ENCODE data around the gene HYAL1.
A peak's percentile ranks its signal among the peaks of the same experiment; 100 is the strongest.

The HYAL1 gene

DNA sequence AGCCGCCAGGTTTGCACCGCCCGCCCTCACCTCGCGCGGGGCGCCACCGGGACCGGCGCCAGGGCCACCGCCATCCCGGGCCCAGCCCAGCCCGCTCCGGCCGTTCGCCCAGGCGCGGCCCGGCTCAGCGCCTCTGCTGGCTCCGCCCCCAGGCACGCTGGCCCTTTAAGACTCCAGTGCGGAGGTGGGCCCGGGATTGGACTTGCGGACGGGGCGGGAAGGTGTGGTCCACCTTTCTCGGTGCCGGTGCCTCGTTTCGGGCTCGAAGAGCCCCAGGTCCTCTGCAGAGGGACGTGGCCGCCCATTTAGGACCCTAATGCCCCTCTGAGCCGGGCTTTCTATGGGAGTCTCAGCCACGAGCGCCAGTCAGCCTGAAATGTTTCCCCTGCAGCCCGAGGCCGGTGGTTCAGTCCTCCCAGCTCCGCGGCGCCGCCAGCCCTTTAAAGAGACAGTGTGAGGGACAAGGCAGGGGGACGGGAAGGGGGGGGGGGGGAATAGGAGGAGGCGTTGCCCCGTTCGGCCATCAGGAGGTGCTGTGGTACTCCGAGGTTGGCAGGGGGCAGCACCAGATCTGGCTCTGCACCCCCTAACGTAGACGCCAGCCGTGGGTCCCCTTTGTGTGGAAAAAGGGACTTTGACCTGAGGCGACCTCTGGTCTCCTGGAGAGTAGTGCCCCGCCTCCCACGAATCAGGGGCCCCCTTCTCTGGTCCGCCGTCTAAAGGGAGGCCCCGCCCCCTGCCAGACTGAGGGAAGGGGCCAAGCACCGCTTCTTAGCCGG lies 18.2 kb upstream of the HYAL1 start:
- Histone ChIP-seq H3K4me1 (ENCODE audit: control insufficient read depth, insufficient read depth, low read length) (peaks cover 7% of the 10 kb centered on the region; the same call in 1 of the 2 replicates), H3K36me3 (ENCODE audit: control insufficient read depth in 2 of 2, insufficient read depth in 1 of 2, low read length in 2 of 2) (peaks cover under 1 to 63% of the 10 kb centered on the region in 2 experiments; a peak in 2 of 3 replicates), H3K4me3 (ENCODE audit: low read depth, low read length) (peak overlapping the region; percentile 62), H3K9me3 (ENCODE audit: control insufficient read depth, insufficient read depth, low read depth, low read length) (no peaks in the 10 kb centered on the region), H3K27ac (ENCODE audit: extremely low read depth, low read depth, low read length) (peak overlapping the region; percentile 95)
- POLR2A ChIA-PET, result interaction anchor here (0.6 to 3.2 kb wide), 10 partner anchors 10 to 371 kb away, joined by 3 to 17 read pairs (median 4); partner anchors contain the start of genes CYB561D2, HYAL3, IFRD2 and NAA80
- CTCF ChIA-PET, result interaction anchor here (0.5 to 1.7 kb wide), 9 partner anchors 12 to 1494 kb away, joined by 3 to 7 read pairs (median 3); partner anchors contain the start of genes HYAL3 and NAA80
- TF ChIP-seq ZNF366 (tag by site-specific recombination; conservative IDR thresholded peaks at IDR 0.05), result no peak
- TF ChIP-seq HOXC10 (CRISPR knock-in tag; IDR thresholded peaks at IDR 0.05), result no peak
- no peak for TF ChIP-seq ZNF223 (tag by site-specific recombination; IDR thresholded peaks at IDR 0.05)
- no peak for TF ChIP-seq ZNF529 (tag by site-specific recombination; IDR thresholded peaks at IDR 0.05; ENCODE audit: insufficient replicate concordance)
- TF ChIP-seq ZNF548 (tag by site-specific recombination; IDR thresholded peaks at IDR 0.05), result no peak
- no peak for TF ChIP-seq ZNF473 (tag by site-specific recombination; IDR thresholded peaks at IDR 0.05)
- TF ChIP-seq ZNF48 (tag by site-specific recombination; IDR thresholded peaks at IDR 0.05), result no peak
- 0 out of 2 replicates have a peak, but pooled peaks have one; percentile 24 for TF ChIP-seq ZNF561 (tag by site-specific recombination; IDR thresholded peaks at IDR 0.05; ENCODE audit: borderline replicate concordance)
- no peak for TF ChIP-seq ZNF623 (tag by site-specific recombination; IDR thresholded peaks at IDR 0.05)
- TF ChIP-seq ZNF155 (tag by site-specific recombination; IDR thresholded peaks at IDR 0.05), result no peak
- TF ChIP-seq ZNF660 (tag by site-specific recombination; IDR thresholded peaks at IDR 0.05), result no peak
- TF ChIP-seq ZNF677 (tag by site-specific recombination; IDR thresholded peaks at IDR 0.05), result no peak
- no peak for TF ChIP-seq ZNF768 (tag by site-specific recombination; IDR thresholded peaks at IDR 0.05)
- TF ChIP-seq, protein P1, sequence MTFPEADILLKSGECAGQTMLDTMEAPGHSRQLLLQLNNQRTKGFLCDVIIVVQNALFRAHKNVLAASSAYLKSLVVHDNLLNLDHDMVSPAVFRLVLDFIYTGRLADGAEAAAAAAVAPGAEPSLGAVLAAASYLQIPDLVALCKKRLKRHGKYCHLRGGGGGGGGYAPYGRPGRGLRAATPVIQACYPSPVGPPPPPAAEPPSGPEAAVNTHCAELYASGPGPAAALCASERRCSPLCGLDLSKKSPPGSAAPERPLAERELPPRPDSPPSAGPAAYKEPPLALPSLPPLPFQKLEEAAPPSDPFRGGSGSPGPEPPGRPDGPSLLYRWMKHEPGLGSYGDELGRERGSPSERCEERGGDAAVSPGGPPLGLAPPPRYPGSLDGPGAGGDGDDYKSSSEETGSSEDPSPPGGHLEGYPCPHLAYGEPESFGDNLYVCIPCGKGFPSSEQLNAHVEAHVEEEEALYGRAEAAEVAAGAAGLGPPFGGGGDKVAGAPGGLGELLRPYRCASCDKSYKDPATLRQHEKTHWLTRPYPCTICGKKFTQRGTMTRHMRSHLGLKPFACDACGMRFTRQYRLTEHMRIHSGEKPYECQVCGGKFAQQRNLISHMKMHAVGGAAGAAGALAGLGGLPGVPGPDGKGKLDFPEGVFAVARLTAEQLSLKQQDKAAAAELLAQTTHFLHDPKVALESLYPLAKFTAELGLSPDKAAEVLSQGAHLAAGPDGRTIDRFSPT (tag by site-specific recombination; IDR thresholded peaks at IDR 0.05), result no peak
- peak; percentile 86 for TF ChIP-seq ZBTB7A (tag by site-specific recombination; IDR thresholded peaks at IDR 0.05; ENCODE audit: low read depth)
- TF ChIP-seq, protein P2, sequence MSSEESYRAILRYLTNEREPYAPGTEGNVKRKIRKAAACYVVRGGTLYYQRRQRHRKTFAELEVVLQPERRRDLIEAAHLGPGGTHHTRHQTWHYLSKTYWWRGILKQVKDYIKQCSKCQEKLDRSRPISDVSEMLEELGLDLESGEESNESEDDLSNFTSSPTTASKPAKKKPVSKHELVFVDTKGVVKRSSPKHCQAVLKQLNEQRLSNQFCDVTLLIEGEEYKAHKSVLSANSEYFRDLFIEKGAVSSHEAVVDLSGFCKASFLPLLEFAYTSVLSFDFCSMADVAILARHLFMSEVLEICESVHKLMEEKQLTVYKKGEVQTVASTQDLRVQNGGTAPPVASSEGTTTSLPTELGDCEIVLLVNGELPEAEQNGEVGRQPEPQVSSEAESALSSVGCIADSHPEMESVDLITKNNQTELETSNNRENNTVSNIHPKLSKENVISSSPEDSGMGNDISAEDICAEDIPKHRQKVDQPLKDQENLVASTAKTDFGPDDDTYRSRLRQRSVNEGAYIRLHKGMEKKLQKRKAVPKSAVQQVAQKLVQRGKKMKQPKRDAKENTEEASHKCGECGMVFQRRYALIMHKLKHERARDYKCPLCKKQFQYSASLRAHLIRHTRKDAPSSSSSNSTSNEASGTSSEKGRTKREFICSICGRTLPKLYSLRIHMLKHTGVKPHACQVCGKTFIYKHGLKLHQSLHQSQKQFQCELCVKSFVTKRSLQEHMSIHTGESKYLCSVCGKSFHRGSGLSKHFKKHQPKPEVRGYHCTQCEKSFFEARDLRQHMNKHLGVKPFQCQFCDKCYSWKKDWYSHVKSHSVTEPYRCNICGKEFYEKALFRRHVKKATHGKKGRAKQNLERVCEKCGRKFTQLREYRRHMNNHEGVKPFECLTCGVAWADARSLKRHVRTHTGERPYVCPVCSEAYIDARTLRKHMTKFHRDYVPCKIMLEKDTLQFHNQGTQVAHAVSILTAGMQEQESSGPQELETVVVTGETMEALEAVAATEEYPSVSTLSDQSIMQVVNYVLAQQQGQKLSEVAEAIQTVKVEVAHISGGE (tag by site-specific recombination; conservative IDR thresholded peaks at IDR 0.05; ENCODE audit: low read depth), result no peak
- no peak for TF ChIP-seq ZNF174 (tag by site-specific recombination; IDR thresholded peaks at IDR 0.05)
- no peak for TF ChIP-seq ZNF350 (tag by site-specific recombination; IDR thresholded peaks at IDR 0.05)
- TF ChIP-seq ZNF248 (tag by site-specific recombination; IDR thresholded peaks at IDR 0.05), result no peak
- TF ChIP-seq ZNF777 (tag by site-specific recombination; IDR thresholded peaks at IDR 0.05; ENCODE audit: borderline replicate concordance), result no peak
- TF ChIP-seq, protein P3, sequence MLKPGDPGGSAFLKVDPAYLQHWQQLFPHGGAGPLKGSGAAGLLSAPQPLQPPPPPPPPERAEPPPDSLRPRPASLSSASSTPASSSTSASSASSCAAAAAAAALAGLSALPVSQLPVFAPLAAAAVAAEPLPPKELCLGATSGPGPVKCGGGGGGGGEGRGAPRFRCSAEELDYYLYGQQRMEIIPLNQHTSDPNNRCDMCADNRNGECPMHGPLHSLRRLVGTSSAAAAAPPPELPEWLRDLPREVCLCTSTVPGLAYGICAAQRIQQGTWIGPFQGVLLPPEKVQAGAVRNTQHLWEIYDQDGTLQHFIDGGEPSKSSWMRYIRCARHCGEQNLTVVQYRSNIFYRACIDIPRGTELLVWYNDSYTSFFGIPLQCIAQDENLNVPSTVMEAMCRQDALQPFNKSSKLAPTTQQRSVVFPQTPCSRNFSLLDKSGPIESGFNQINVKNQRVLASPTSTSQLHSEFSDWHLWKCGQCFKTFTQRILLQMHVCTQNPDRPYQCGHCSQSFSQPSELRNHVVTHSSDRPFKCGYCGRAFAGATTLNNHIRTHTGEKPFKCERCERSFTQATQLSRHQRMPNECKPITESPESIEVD (tag by site-specific recombination; IDR thresholded peaks at IDR 0.05), result no peak
- TF ChIP-seq, protein P4, sequence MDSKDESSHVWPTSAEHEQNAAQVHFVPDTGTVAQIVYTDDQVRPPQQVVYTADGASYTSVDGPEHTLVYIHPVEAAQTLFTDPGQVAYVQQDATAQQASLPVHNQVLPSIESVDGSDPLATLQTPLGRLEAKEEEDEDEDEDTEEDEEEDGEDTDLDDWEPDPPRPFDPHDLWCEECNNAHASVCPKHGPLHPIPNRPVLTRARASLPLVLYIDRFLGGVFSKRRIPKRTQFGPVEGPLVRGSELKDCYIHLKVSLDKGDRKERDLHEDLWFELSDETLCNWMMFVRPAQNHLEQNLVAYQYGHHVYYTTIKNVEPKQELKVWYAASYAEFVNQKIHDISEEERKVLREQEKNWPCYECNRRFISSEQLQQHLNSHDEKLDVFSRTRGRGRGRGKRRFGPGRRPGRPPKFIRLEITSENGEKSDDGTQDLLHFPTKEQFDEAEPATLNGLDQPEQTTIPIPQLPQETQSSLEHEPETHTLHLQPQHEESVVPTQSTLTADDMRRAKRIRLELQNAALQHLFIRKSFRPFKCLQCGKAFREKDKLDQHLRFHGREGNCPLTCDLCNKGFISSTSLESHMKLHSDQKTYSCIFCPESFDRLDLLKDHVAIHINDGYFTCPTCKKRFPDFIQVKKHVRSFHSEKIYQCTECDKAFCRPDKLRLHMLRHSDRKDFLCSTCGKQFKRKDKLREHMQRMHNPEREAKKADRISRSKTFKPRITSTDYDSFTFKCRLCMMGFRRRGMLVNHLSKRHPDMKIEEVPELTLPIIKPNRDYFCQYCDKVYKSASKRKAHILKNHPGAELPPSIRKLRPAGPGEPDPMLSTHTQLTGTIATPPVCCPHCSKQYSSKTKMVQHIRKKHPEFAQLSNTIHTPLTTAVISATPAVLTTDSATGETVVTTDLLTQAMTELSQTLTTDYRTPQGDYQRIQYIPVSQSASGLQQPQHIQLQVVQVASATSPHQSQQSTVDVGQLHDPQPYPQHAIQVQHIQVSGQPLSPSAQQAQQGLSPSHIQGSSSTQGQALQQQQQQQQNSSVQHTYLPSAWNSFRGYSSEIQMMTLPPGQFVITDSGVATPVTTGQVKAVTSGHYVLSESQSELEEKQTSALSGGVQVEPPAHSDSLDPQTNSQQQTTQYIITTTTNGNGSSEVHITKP (tag by site-specific recombination; IDR thresholded peaks at IDR 0.05), result peak; percentile 100
- TF ChIP-seq ZNF2 (tag by site-specific recombination; IDR thresholded peaks at IDR 0.05), result peak; percentile 53; the same call in 1 of the 2 replicates
- 0 out of 2 replicates have a peak, but pooled peaks have one; percentile 12 for TF ChIP-seq ZNF184 (tag by site-specific recombination; IDR thresholded peaks at IDR 0.05)
- TF ChIP-seq, protein P5, sequence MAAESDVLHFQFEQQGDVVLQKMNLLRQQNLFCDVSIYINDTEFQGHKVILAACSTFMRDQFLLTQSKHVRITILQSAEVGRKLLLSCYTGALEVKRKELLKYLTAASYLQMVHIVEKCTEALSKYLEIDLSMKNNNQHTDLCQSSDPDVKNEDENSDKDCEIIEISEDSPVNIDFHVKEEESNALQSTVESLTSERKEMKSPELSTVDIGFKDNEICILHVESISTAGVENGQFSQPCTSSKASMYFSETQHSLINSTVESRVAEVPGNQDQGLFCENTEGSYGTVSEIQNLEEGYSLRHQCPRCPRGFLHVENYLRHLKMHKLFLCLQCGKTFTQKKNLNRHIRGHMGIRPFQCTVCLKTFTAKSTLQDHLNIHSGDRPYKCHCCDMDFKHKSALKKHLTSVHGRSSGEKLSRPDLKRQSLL (tag by site-specific recombination; IDR thresholded peaks at IDR 0.05), result no peak
